Measurements from ENCODE around the gene BUD23.
A peak's percentile ranks its signal among the peaks of the same experiment; 100 is the strongest.

Gene BUD23

GRCh38 chr7:73683056-73683787 is at the start of gene BUD23, which contains the start of gene DNAJC30:
Gene BUD23, plus strand, starts transcription at chr7:73683597. Its CDS starts 29 bp downstream, at chr7:73683626.
Gene DNAJC30, minus strand, starts transcription at chr7:73683453. Its CDS starts 30 bp downstream, at chr7:73683423.
- DNase-seq (ENCODE audit: low spot score) = peak; percentile 98
- no peak for TF ChIP-seq CTCF (IDR thresholded peaks at IDR 0.05; ENCODE audit: extremely low read depth, missing control alignments)

- no peak for TF ChIP-seq CTCF (IDR thresholded peaks at IDR 0.05; ENCODE audit: extremely low read depth, missing control alignments)
- no peak for DNase-seq (ENCODE audit: low spot score)
These were observed 49.6 kb upstream of the BUD23 start for GRCh38 chr7:73633844-73634243.

- no peak for DNase-seq (ENCODE audit: low spot score)
- TF ChIP-seq CTCF (IDR thresholded peaks at IDR 0.05; ENCODE audit: extremely low read depth, missing control alignments) = no peak
These were observed 47.8 kb upstream of the BUD23 start for GRCh38 chr7:73635428-73636200.

- no peak for DNase-seq (ENCODE audit: low spot score)
- no peak for TF ChIP-seq CTCF (IDR thresholded peaks at IDR 0.05; ENCODE audit: extremely low read depth, missing control alignments)
These were observed 44.5 kb upstream of the BUD23 start for GRCh38 chr7:73638911-73639310.

GRCh38 chr7:73642834-73643233 is 40.6 kb upstream of the BUD23 start:
- DNase-seq (ENCODE audit: low spot score) = no peak
- TF ChIP-seq CTCF (IDR thresholded peaks at IDR 0.05; ENCODE audit: extremely low read depth, missing control alignments) = no peak

- no peak for DNase-seq (ENCODE audit: low spot score)
- no peak for TF ChIP-seq CTCF (IDR thresholded peaks at IDR 0.05; ENCODE audit: extremely low read depth, missing control alignments)
These were observed 38.6 kb upstream of the BUD23 start for GRCh38 chr7:73644688-73645286.
